ENCODE results near the gene SLC39A3.

Gene SLC39A3

GRCh38 chr19:2686360-2686759 is 53.5 kb downstream of the SLC39A3 start:
- DNase-seq (ENCODE audit: low read depth), result no peak
- no peak overlapping the region for H3K4me3 ChIP-seq (ENCODE audit: low read length)

GRCh38 chr19:2685204-2685704 is 54.6 kb downstream of the SLC39A3 start:
- TF ChIP-seq, protein P1, sequence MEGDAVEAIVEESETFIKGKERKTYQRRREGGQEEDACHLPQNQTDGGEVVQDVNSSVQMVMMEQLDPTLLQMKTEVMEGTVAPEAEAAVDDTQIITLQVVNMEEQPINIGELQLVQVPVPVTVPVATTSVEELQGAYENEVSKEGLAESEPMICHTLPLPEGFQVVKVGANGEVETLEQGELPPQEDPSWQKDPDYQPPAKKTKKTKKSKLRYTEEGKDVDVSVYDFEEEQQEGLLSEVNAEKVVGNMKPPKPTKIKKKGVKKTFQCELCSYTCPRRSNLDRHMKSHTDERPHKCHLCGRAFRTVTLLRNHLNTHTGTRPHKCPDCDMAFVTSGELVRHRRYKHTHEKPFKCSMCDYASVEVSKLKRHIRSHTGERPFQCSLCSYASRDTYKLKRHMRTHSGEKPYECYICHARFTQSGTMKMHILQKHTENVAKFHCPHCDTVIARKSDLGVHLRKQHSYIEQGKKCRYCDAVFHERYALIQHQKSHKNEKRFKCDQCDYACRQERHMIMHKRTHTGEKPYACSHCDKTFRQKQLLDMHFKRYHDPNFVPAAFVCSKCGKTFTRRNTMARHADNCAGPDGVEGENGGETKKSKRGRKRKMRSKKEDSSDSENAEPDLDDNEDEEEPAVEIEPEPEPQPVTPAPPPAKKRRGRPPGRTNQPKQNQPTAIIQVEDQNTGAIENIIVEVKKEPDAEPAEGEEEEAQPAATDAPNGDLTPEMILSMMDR (IDR thresholded peaks at IDR 0.05; ENCODE audit: insufficient read depth, low read depth, low read length, missing control alignments), result no peak
- DNase-seq (ENCODE audit: low read depth), result no peak
- no peak overlapping the region for H3K4me3 ChIP-seq (ENCODE audit: low read length)

More at GRCh38 chr19:2686360-2686759, 53.5 kb downstream of the SLC39A3 start:
- TF ChIP-seq, protein P1 (IDR thresholded peaks at IDR 0.05; ENCODE audit: insufficient read depth, low read depth, low read length, missing control alignments), result no peak

DNA sequence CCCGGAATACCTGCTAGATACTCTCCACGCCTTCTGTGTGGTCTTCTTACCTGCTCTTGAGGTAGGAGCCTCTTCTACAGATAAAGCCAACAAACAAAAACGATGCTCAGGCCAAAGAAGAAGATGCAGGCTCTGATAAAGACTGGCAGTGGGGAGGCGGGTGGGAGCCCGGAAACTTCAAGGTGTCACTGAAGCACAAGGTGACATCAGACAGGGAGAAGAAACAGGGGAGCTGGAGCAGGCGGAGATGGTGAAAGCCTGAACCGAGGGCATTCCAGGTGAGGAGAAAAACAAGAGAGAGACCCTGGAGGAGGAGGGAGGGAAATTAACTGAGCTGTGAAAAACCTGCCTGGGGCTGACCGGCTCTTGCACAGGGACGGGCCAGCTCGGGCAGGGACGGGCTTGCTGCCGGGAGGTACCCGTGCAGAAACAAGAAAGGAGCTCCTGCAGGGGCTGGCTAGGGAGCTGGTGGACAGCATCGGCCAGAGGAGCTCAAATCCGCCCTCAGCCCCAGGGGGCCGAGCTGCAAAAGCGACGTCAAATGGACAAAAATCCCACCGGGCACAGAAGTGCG is 56.3 kb downstream of the SLC39A3 start:
- TF ChIP-seq, protein P1 (IDR thresholded peaks at IDR 0.05; ENCODE audit: insufficient read depth, low read depth, low read length, missing control alignments), result no peak
- H3K4me3 ChIP-seq (ENCODE audit: low read length), result no peak overlapping the region
- peak; percentile 27 for DNase-seq (ENCODE audit: low read depth)
